SK-N-MC (cell line): ENCODE data around the gene ATP1A3.

ENCODE experiments used
- EZH2 ChIP-seq: fragments of 200-600 bp; sonication (generic); IDR thresholded peaks from one replicate; pipeline ENCODE4 v1.6.1; 2017; ENCODE audit warnings: antibody characterized with exemption
- POLR2AphosphoS5 ChIP-seq: IDR thresholded peaks from 2 replicates; pipeline ENCODE4 v1.6.1; 2012; ENCODE audit warnings: mild to moderate bottlenecking, low read depth, low read length, borderline replicate concordance

DNA sequence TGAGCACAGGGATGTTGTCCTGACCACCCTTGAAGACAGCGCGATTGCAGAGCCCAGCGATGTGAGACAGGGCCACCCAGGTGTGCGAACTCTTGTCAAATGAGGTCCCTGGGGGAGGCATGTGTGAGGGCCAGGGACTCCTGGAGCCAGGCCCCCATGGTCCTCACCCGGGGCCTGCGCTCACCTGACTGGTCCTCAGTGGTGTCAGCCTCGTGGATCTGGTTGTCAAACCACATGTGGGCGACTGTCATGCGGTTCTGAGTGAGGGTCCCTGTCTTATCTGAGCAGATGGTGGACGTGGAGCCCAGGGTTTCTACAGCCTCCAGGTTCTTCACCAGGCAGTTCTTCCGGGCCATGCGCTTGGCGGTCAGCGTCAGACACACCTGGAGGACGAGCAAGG, 12.3 kb downstream of the ATP1A3 start:
- TF ChIP-seq POLR2AphosphoS5 (no peak), EZH2 (no peak)
